PC-9 (cell line): Measurements from ENCODE around the gene ZNF266. TPM values are rescaled to one million over a fixed set of nuclear protein-coding genes. Genes with fewer than 3 reads are reported as not detected.
A peak's percentile ranks its signal among the peaks of the same experiment; 100 is the strongest.

Experiments
- Bru-seq: library from RNA; stranded (reverse); fragments of 400-500 nt; gene quantifications from one replicate; lab custom pipeline; 2021; lab: Mats Ljungman, UMichigan
- BruChase-seq, 2 experiments: library from RNA; stranded (reverse); fragments of 400-500 nt; gene quantifications; one replicate each; lab custom pipeline; 2021; lab: Mats Ljungman, UMichigan
- BruUV-seq: library from RNA; stranded (reverse); fragments of 400-500 nt; replicated peaks from 2 replicates; lab custom pipeline; 2021; lab: Mats Ljungman, UMichigan
- CTCF ChIA-PET: fragments of 300-600 bp; sonication (Branson Sonifier 250); formaldehyde crosslinking; loops from one replicate; lab custom pipeline; 2022; ENCODE audit warnings: antibody characterized with exemption; lab: Charles Lee
- POLR2A ChIA-PET: fragments of 300-600 bp; sonication (Branson Sonifier 250); formaldehyde crosslinking; loops from one replicate; lab custom pipeline; 2022; ENCODE audit warnings: antibody characterized with exemption; ENCODE audit not compliant: unreplicated experiment; lab: Charles Lee
- DNase-seq, 2 experiments: peaks; one replicate each; pipeline versions ENCODE4 v3.0.0 to v3.0.0-alpha.2; 2015 to 2022; ENCODE audit warnings: mixed read lengths in 1 of 2
- H2AFZ ChIP-seq: fragments of 200-600 bp; sonication (generic); 2 replicates; pipeline ENCODE4 v1.8.1; 2017; ENCODE audit warnings: antibody characterized with exemption
- H3F3A ChIP-seq: fragments of 200-600 bp; sonication (generic); 2 replicates; pipeline ENCODE4 v1.8.1; 2017; ENCODE audit warnings: antibody characterized with exemption, mild to moderate bottlenecking, low read depth; ENCODE audit not compliant: insufficient read depth
- H3K27ac ChIP-seq: fragments of 200-600 bp; sonication (generic); 2 replicates; pipeline ENCODE4 v1.6.1; 2016; ENCODE audit warnings: mixed run types
- H3K27me3 ChIP-seq: fragments of 200-600 bp; sonication (generic); 2 replicates; pipeline ENCODE4 v1.6.1; 2016; ENCODE audit warnings: low read depth, mixed run types; ENCODE audit not compliant: insufficient read depth
- H3K36me3 ChIP-seq: fragments of 200-600 bp; sonication (generic); 2 replicates; pipeline ENCODE4 v1.6.1; 2016; ENCODE audit warnings: low read depth, mixed run types
- H3K4me1 ChIP-seq: fragments of 200-600 bp; sonication (generic); replicated peaks from 2 replicates; pipeline ENCODE4 v1.6.1; 2016; ENCODE audit warnings: mixed run types; ENCODE audit not compliant: insufficient read depth
- H3K4me2 ChIP-seq: fragments of 200-600 bp; sonication (generic); 2 replicates; pipeline ENCODE4 v1.6.1; 2017; ENCODE audit warnings: mixed run types
- H3K4me3 ChIP-seq: fragments of 200-600 bp; sonication (generic); 2 replicates; pipeline ENCODE4 v1.6.1; 2016; ENCODE audit warnings: mixed run types
- H3K79me2 ChIP-seq: fragments of 200-600 bp; sonication (generic); 2 replicates; pipeline ENCODE4 v1.6.1; 2017; ENCODE audit warnings: low read depth, mixed run types
- H3K9me2 ChIP-seq: fragments of 200-600 bp; sonication (generic); 2 replicates; pipeline ENCODE4 v1.8.1; 2017; ENCODE audit warnings: mild to moderate bottlenecking; ENCODE audit not compliant: insufficient read depth
- H3K9me3 ChIP-seq: fragments of 200-600 bp; sonication (generic); 2 replicates; pipeline ENCODE4 v1.8.1; 2016; ENCODE audit warnings: low read depth; ENCODE audit not compliant: insufficient read depth
- H4K20me1 ChIP-seq: fragments of 200-600 bp; sonication (generic); 2 replicates; pipeline ENCODE4 v1.8.1; 2017; ENCODE audit not compliant: insufficient read depth
- EZH2 ChIP-seq: fragments of 200-600 bp; sonication (generic); IDR thresholded peaks from 2 replicates; pipeline ENCODE4 v1.8.0; 2017; ENCODE audit warnings: antibody characterized with exemption, low read depth
- intact Hi-C: fragments of 100-400 bp; cut with micrococcal nuclease; formaldehyde crosslinking; loops from one replicate; pipeline ENCODE4 v1.10.0; 2022; ENCODE audit not compliant: unreplicated experiment
- long read RNA-seq: library from polyadenylated mRNA; stranded (forward); transcript quantifications from one replicate; pipeline ENCODE4 v2.0.0, GENCODE V29; 2022
- total RNA-seq: library from RNA; stranded (reverse); gene quantifications from 2 replicates; pipeline ENCODE4 v1.2.3, GENCODE V29; 2021
- TF ChIP-seq, protein P1 (sequence below): fragments of 200-600 bp; sonication (generic); conservative IDR thresholded peaks from 2 replicates; pipeline ENCODE4 v1.6.1; 2017; ENCODE audit warnings: mixed run types, antibody characterized with exemption, mild to moderate bottlenecking, moderate library complexity

The ZNF266 gene
- total RNA-seq, result 13.8 and 14.9 TPM in 2 replicates
- Bru-seq, nascent RNA, result percentile 75 among the genes with signal in this experiment
- percentile 85 among the genes with signal in this experiment for BruChase-seq, experiment 1, labeled RNA remaining after a 2-hour chase
- percentile 71 among the genes with signal in this experiment for BruChase-seq, experiment 2, labeled RNA remaining after a 6-hour chase
- long read RNA-seq, partial matches to known transcripts, result 0 of 6 reads
- long read RNA-seq, other reads (novel, unspliced or antisense), result 4 of 6 reads

DNA sequence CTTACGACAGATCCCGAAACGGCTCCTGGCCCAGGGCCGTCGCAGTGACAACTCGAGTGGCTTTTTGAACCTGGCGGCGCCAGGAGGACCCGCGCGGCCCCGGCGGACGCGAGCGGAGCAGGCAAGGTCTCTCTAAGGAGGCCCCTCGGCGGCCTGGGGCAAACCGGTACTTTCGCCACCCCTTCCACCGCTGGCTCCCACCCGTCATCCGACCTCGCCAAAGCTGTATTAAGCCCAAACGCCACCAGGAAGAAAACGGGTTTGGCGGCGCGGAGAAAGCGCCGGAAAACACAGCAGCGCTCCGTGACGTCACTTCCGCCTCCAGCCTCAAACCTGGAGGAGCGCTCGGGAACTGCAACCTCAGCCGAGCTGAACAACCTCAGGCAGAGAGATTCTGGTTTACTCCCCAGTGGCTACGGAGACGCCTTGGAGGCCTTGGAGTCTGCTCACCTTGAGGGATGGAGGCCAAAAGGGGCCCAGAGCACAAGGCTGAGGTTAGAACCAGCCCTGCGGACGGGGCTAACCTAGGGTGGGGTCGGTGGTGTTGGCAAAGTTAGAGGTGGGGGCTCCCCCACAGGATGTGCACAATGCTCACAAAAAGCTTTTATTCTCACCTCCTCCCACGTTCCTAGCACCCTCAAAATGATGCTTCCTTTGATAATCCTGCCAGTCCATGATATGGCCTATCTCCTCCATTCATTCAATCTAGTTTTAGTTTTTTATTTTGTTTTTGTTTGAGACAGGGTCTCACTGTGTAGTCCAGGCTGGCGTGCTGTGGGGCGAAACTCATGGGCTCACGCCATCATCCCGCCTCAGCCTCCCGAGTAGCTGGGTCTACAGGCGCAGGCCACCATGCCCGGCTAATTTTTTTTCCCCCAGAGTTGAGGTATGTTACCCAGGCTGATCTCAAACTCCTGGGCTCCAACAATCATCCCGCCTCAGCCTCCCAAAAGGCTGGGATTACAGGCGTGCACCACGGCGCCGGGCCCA lies at the start of gene ZNF266:
Gene ZNF266 (minus strand): TSS at position 295 of the 990 bp plus-strand sequence. CDS start 15,484 bp downstream, outside the sequence.
- Histone ChIP-seq H3K36me3 (peaks cover 14% of the 10 kb centered on the region), H3K4me3 (peak within 1 kb of the TSS; percentile 85), H3K27ac (peak within 1 kb of the TSS; percentile 34; the same call in 1 of the 2 replicates), H3F3A (no peaks in the 10 kb centered on the region), H3K27me3 (no peaks in the 10 kb centered on the region), H2AFZ (peak within 1 kb of the TSS; percentile 99), H3K79me2 (peaks cover 10% of the 10 kb centered on the region), H3K4me2 (peak within 1 kb of the TSS; percentile 97), H3K9me3 (peaks cover 11% of the 10 kb centered on the region; the same call in 1 of the 2 replicates), H3K4me1 (peaks cover 16% of the 10 kb centered on the region), H3K9me2 (no peaks in the 10 kb centered on the region), H4K20me1 (no peaks in the 10 kb centered on the region)
- DNase-seq, result peak; percentile 84 to 85
- POLR2A ChIA-PET, result no interaction called here
- TF ChIP-seq EZH2, result no peak
- TF ChIP-seq, protein P1, sequence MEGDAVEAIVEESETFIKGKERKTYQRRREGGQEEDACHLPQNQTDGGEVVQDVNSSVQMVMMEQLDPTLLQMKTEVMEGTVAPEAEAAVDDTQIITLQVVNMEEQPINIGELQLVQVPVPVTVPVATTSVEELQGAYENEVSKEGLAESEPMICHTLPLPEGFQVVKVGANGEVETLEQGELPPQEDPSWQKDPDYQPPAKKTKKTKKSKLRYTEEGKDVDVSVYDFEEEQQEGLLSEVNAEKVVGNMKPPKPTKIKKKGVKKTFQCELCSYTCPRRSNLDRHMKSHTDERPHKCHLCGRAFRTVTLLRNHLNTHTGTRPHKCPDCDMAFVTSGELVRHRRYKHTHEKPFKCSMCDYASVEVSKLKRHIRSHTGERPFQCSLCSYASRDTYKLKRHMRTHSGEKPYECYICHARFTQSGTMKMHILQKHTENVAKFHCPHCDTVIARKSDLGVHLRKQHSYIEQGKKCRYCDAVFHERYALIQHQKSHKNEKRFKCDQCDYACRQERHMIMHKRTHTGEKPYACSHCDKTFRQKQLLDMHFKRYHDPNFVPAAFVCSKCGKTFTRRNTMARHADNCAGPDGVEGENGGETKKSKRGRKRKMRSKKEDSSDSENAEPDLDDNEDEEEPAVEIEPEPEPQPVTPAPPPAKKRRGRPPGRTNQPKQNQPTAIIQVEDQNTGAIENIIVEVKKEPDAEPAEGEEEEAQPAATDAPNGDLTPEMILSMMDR, result peak; percentile 69
- intact Hi-C loops, result no loop called here
- TSS peak; percentile 76 for BruUV-seq
- CTCF ChIA-PET, result interaction anchor here (0.6 kb wide), 1 partner anchor 12 kb away, joined by 4 read pairs; no protein-coding TSS in a partner anchor

GRCh38 chr19:9485140-9485539 lies 49.8 kb upstream of the ZNF266 start:
- H3K4me3 ChIP-seq, result no peak overlapping the region
- H3K9me3 ChIP-seq, result peaks cover 44% of the 10 kb centered on the region
- no TSS peak for BruUV-seq
- H3K27ac ChIP-seq, result no peak overlapping the region
- ChIA-PET POLR2A (no interaction called here), CTCF (interaction anchor here (0.6 kb wide), 1 partner anchor 385 kb away, joined by 7 read pairs; no protein-coding TSS in a partner anchor)
- H3K27me3 ChIP-seq, result no peaks in the 10 kb centered on the region
- H3K4me2 ChIP-seq, result no peak overlapping the region
- no peaks in the 10 kb centered on the region for H3F3A ChIP-seq
- no peaks in the 10 kb centered on the region for H3K4me1 ChIP-seq
- H3K9me2 ChIP-seq, result no peaks in the 10 kb centered on the region
- no peaks in the 10 kb centered on the region; the same call in 1 of the 2 replicates for H3K36me3 ChIP-seq
- TF ChIP-seq EZH2, result no peak
- TF ChIP-seq, protein P1, result no peak
- intact Hi-C loops, result no loop called here
- no peaks in the 10 kb centered on the region for H3K79me2 ChIP-seq
- no peaks in the 10 kb centered on the region for H4K20me1 ChIP-seq
- H2AFZ ChIP-seq, result no peak overlapping the region
- DNase-seq, result no peak

- intact Hi-C loops, result no loop called here
- TF ChIP-seq EZH2, result no peak
- TF ChIP-seq, protein P1, result no peak
- Histone ChIP-seq H3K27me3 (no peaks in the 10 kb centered on the region), H3K4me1 (no peaks in the 10 kb centered on the region), H3K79me2 (no peaks in the 10 kb centered on the region), H4K20me1 (no peaks in the 10 kb centered on the region), H3K9me2 (no peaks in the 10 kb centered on the region), H3K4me2 (no peak overlapping the region), H3K27ac (no peak overlapping the region), H3K36me3 (no peaks in the 10 kb centered on the region), H2AFZ (no peak overlapping the region), H3F3A (no peaks in the 10 kb centered on the region), H3K9me3 (peaks cover 30% of the 10 kb centered on the region), H3K4me3 (no peak overlapping the region)
- ChIA-PET POLR2A (no interaction called here), CTCF (no interaction called here)
- DNase-seq, result no peak
- no TSS peak for BruUV-seq
Observed at GRCh38 chr19:9474975-9475374, 39.6 kb upstream of the ZNF266 start.
